Caki2 (cell line): ENCODE data around the gene LYAR. TPM values are rescaled to one million over a fixed set of nuclear protein-coding genes. Genes with fewer than 3 reads are reported as not detected.

Experiments used
- DNase-seq: peaks from one replicate; pipeline ENCODE4 v3.0.0-alpha.2; 2015; ENCODE audit warnings: low read depth
- in situ Hi-C: cut with HindIII; loops from 2 replicates; pipeline ENCODE4 v1.10.0; 2016; ENCODE audit warnings: low sequenced_read_pairs, low pct_unique_long_range_greater_than_20kb, mixed read lengths
- total RNA-seq: library from RNA; depleted of rRNA; stranded (reverse); fragments of >200 nt; shearing (Covaris generic); gene quantifications from 2 replicates; pipeline ENCODE4 v1.2.3, GENCODE V29; 2014; ENCODE audit warnings: low replicate concordance; rRNA removed

LYAR gene
- total RNA-seq: 30.7 and 58.5 TPM in 2 replicates

DNA sequence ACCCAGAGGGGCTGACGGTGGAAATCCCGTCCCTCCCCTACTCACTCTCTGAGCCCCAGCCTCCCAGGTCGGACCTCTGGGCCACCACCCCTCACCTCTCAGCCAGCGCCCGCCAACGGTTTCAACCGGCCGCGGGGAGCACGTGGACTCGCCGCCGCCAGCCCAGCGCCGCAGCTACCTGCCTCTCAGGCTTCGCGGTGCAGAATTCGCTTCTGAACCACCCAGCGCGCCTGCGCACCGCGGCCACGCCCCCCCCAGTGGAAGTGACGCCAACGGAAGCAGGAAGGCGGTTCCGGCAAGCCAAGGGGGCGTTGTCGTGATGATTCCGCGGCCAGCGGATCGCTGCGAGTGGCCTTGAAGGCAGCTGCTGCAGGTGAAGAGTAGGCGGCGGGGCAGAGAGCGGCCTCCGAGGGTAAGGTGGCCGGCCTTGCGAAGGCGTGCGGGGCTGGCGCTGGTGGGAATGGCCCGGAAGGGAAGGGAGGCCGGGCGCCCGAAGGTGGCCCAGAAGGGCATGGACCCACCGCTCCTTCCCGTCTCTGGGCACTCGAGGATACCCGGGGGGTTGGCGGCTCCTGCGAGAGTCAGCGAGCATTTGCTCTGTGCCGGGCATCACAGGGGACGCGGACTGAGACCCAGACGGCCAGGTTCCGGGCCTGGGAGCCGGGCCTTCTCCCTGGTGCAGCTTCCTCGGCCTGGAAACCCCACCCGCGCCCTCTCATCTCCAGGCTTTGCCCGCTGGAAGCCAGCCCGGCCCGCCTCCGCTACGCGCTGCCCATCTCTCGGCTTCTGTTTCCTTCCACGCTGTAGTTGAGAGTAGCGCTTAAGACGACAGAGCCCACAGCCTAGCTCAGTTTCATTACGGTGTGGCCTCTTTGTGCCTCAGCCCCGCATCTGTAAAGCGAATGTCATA, at the start of gene LYAR, which contains the start of gene ZBTB49:
TSS of gene LYAR (minus strand) at position 214 of the 910 bp plus-strand sequence. CDS start 6,412 bp downstream, outside the sequence.
TSS of gene ZBTB49 (plus strand) at position 311 of the 910 bp plus-strand sequence. CDS start 9,695 bp downstream, outside the sequence.
- DNase-seq: peak; percentile 84
- in situ Hi-C loops: no loop called here

DNA sequence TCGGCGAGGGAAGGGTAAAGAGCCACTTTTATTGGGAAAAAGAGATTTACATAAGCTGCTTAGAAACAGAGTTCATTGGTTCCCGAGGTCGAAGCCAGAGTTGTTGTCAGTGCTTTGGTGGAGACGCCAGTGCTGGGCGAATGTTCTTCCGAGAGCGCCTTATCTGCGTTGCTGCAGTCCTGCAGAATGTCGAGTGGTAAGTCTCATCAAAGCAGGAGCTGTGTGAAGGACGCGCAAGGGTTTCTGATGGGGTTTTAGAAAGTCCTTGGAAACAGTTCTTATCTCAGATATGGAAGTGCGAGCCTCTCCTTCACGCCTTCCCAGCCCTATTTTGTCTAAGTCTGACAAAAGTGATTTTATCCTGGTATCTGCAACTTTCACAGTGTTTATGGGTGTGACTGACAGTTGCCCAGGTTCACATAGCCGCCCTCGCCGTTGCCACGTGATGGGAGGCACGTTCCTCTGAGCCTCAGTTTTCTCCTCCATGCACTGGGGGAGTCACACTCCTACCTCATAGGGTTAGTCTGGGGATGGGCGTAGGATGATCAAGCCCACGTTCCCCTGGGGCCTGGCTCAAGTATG, 49.6 kb upstream of the LYAR start:
- in situ Hi-C loops: no loop called here
- DNase-seq: no peak

GRCh38 chr4:4338210-4339001, 48.5 kb upstream of the LYAR start:
- in situ Hi-C loops: no loop called here
- no peak for DNase-seq

DNA sequence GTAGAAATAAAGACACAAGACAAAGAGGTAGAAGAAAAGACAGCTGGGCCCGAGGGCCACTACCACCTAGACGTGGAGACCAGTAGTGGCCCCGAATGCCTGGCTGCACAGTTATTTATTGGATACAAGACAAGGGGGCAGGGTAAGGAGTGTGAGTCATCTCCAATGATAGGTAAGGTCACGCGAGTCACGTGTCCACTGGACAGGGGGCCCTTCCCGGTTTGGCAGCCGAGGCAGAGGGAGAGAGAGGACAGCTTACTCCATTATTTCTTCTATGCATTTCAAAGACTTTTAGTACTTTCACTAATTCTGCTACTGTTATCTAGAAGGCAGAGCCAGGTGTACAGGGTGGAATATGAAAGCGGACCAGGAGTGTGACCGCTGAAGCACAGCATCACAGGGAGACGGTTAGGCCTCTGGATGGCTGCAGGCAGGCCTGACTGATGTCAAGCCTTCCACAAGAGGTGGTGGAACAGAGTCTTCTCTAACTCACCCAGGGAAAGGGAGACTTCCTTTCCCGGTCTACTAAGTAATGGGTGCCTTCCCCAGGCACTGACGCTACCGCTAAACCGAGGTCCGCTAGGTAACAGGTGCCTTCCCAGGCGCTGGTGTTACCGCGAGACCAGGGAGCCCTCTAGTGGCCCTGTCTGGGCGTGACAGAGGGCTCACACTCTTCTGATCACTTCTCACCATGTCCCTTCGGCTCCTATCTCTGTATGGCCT, 45.0 kb upstream of the LYAR start:
- in situ Hi-C loops: no loop called here
- DNase-seq: peak; percentile 58

DNA sequence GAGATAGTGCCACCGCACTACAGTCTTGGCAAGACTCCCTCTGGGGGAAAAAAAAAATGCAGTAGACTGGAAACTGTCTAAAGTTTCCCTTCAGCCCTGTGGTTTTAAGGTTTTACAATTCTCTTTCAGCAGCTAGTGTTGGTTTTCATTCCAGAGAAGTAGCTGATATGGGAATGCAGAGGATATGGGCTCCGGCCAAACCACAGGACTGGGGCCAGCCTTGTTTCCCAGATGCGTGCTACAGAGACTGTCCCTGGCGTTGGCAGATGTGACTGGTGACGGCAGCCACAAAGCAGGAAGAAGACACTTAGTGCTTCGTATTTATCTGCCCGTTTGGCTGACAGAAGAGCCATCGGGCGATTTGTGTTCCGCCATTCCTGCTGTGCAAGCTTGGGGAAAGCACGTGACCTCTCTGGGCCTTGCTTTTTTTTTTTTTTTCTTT, 43.3 kb upstream of the LYAR start:
- in situ Hi-C loops: no loop called here
- no peak for DNase-seq

GRCh38 chr4:4332529-4332928, 42.6 kb upstream of the LYAR start:
- DNase-seq: no peak
- in situ Hi-C loops: no loop called here

DNA sequence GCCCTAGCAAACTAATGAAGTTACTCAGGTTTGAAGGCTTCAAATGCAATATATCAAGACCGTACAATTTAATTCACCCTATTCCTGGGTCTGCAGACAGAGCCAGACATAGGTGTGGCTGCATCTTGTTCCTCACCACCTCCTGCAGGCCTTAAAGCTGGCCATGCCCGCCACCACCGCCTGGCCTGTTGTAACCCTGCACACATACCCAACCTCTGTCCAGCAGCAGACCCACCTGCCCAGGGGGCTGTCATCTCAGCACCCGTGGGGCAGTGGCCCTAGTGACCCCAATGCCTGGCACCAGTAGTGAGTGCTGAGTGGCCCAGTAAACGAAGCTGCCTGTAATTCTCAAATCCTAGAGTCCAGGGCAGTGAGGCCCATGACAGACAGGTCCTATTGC, 40.8 kb upstream of the LYAR start:
- DNase-seq: no peak
- in situ Hi-C loops: no loop called here

GRCh38 chr4:4329496-4329895, 39.5 kb upstream of the LYAR start:
- DNase-seq: no peak
- in situ Hi-C loops: no loop called here

GRCh38 chr4:4328840-4329239, 38.9 kb upstream of the LYAR start:
- in situ Hi-C loops: no loop called here
- DNase-seq: no peak

DNA sequence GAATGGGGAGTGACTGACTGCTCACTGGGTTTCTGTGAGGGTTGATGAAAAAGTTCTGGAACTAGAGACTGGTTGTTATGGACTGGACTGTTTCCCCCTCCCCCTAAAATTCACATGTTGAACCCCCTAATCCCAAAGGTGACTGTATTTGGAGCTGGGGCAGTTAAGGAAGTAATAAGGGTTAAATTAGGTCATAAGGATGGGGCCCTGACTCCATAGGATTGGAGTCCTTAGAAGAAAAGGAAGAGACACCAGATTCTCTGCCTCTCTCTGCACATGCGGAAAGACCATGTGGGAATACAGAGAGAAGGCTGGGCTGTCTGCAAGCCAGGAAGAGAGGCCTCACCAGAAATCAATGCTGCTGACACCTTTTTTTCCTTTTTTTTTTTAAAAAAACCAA, 38.3 kb upstream of the LYAR start:
- in situ Hi-C loops: no loop called here
- no peak for DNase-seq

DNA sequence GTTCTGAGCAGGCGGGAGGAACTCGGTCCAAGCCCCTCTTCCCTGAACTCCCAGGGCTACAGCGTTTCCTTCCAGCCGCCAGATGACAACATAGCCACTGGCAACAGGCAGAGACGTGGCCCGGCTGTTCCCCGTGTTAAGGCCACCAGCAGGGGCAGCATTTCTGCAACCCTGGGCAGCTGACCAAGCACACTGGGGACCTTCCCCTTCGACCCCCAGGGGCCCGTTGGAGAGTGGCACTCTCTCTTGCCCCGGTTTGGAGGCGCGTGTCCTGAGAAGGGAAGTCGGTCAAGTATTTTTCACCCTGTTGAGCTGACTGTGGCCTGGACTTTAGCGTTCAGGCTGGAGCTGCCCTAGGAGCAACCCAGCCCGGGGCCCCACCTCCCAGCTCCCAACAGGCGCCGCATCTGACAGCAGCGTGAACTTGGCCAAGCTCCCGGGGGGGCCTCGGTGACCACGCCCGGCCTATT, 37.7 kb upstream of the LYAR start:
- in situ Hi-C loops: no loop called here
- no peak for DNase-seq

- in situ Hi-C loops: no loop called here
- no peak for DNase-seq
Measured at GRCh38 chr4:4326166-4326565, 36.2 kb upstream of the LYAR start.

DNA sequence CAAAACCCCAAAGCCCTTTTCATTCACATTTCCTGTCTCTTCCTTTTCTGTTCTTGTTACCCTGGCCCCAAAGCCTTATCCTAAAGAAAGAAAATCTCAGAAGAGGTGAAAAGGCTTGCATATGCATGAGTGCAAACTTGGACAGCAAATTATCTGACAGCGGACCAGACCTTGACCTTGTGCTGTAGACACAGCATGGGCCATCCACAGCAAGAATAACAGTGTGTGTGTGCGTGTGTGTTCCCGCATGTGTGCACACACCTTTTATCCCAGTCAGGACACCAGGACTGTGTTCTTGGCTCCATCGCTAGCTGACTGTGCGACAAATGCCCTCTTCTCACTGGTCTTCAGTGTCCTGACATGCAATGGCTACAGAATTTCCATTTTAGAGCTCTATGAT, 35.4 kb upstream of the LYAR start:
- in situ Hi-C loops: no loop called here
- no peak for DNase-seq

GRCh38 chr4:4323705-4324534, 34.0 kb upstream of the LYAR start:
- DNase-seq: no peak
- in situ Hi-C loops: no loop called here

GRCh38 chr4:4321951-4322688, 32.2 kb upstream of the LYAR start:
- in situ Hi-C loops: no loop called here
- no peak for DNase-seq

DNA sequence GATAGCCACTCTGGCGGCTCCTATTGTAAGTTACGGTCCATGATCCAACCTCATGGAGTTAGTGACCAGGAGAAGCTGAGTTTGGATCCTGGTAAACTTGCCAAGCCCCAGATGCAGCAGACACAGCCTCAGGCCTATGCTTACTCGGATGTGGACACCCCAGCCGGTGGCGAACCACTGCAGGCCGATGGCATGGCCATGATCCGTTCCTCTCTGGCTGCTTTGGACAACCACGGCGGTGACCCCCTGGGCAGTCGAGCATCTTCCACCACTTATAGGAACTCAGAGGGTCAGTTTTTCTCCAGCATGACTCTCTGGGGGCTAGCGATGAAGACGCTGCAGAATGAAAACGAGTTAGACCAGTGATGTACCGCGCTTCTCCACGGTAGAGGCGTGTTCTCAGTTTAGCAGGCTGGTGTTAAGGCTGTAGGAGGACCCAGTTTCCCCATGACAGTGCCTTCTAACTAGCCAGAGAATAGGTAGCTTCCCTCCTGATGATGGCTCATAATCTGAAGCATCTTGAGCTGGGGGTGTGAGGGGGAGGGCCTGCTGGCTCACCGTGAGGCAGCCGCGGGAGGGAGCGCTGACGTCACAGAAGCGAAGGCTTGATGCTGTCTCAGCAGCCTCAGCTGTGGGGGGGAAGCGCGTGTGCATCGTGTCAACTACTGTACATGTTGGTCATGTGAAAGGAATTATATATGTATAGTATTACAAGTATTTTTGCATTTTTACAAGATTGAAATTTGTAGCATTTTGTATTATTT, 31.2 kb upstream of the LYAR start:
- in situ Hi-C loops: no loop called here
- no peak for DNase-seq
